HEK293 (cell line): ENCODE data around the gene TSPAN13.

Source experiments
- CTCF ChIA-PET: fragments of 350-600 bp; formaldehyde crosslinking; extraction: SDS; loops from one replicate; lab custom pipeline; 2021; ENCODE audit warnings: antibody characterized with exemption; lab: Yijun Ruan, JAX
- POLR2A ChIA-PET: fragments of 300-600 bp; formaldehyde crosslinking; extraction: SDS; loops from one replicate; lab custom pipeline; 2020; ENCODE audit warnings: antibody characterized with exemption, inconsistent platforms; lab: Yijun Ruan, JAX
- H3K27ac ChIP-seq: fragments of 200-500 bp; sonication (Bioruptor generic); 2 replicates; pipeline ENCODE4 v1.5.1; 2014; ENCODE audit warnings: low read depth, low read length, control low read depth, inconsistent platforms; ENCODE audit errors: extremely low read depth
- H3K36me3 ChIP-seq, 2 experiments: fragments of 200-500 bp in 1 of 2; sonication (Bioruptor generic) in 1 of 2; 1 replicate in 1 of 2; 2 replicates in 1 of 2; pipeline ENCODE4 v1.5.1; 2014 to 2017; ENCODE audit warnings: inconsistent platforms in 2 of 2, low read length in 2 of 2; ENCODE audit not compliant: control insufficient read depth in 2 of 2, insufficient read depth in 1 of 2
- H3K4me1 ChIP-seq: fragments of 200-500 bp; sonication (Bioruptor generic); 2 replicates; pipeline ENCODE4 v1.5.1; 2014; ENCODE audit warnings: mild to moderate bottlenecking, low read length, inconsistent platforms; ENCODE audit not compliant: control insufficient read depth, insufficient read depth
- H3K4me3 ChIP-seq: 2 replicates; pipeline ENCODE4 v1.5.1; 2011; ENCODE audit warnings: low read depth, mild to moderate bottlenecking, control low read depth, low read length, moderate library complexity
- H3K9me3 ChIP-seq: fragments of 200-500 bp; sonication (Bioruptor generic); 2 replicates; pipeline ENCODE4 v1.5.1; 2014; ENCODE audit warnings: low read depth, low read length, inconsistent platforms; ENCODE audit not compliant: control insufficient read depth, insufficient read depth
- ATF2 ChIP-seq: fragments of 450-650 bp; formaldehyde crosslinking; IDR thresholded peaks from 2 replicates; pipeline ENCODE4 v1.5.1; 2016; ENCODE audit warnings: missing biosample characterization, missing genetic modification characterization, low read depth
- GFI1B ChIP-seq: fragments of 450-650 bp; formaldehyde crosslinking; IDR thresholded peaks from 2 replicates; pipeline ENCODE4 v1.5.1; 2016; ENCODE audit warnings: missing biosample characterization, missing genetic modification characterization
- GLIS1 ChIP-seq: fragments of 450-650 bp; formaldehyde crosslinking; IDR thresholded peaks from 2 replicates; pipeline ENCODE4 v1.5.1; 2016; ENCODE audit warnings: missing biosample characterization, missing genetic modification characterization
- KLF10 ChIP-seq: fragments of 450-650 bp; IDR thresholded peaks from 2 replicates; pipeline ENCODE4 v1.5.1; 2018; ENCODE audit warnings: missing biosample characterization, mild to moderate bottlenecking, missing genetic modification characterization
- KLF7 ChIP-seq: fragments of 450-650 bp; formaldehyde crosslinking; IDR thresholded peaks from 2 replicates; pipeline ENCODE4 v1.5.1; 2016; ENCODE audit warnings: missing biosample characterization, missing genetic modification characterization, borderline replicate concordance
- REST ChIP-seq: fragments of 450-650 bp; formaldehyde crosslinking; IDR thresholded peaks from 2 replicates; pipeline ENCODE4 v1.5.1; 2016; ENCODE audit warnings: missing biosample characterization, missing genetic modification characterization
- WT1 ChIP-seq: fragments of 450-650 bp; formaldehyde crosslinking; IDR thresholded peaks from 2 replicates; pipeline ENCODE4 v1.5.1; 2016; ENCODE audit warnings: missing biosample characterization, missing genetic modification characterization
- ZBTB49 ChIP-seq: fragments of 450-650 bp; formaldehyde crosslinking; IDR thresholded peaks from 2 replicates; pipeline ENCODE4 v1.5.1; 2016; ENCODE audit warnings: missing biosample characterization, missing genetic modification characterization, low read depth
- ZNF132 ChIP-seq: fragments of 450-650 bp; formaldehyde crosslinking; IDR thresholded peaks from 2 replicates; pipeline ENCODE4 v1.5.1; 2017; ENCODE audit warnings: missing biosample characterization, missing genetic modification characterization, borderline replicate concordance
- ZNF133 ChIP-seq: fragments of 450-650 bp; formaldehyde crosslinking; IDR thresholded peaks from 2 replicates; pipeline ENCODE4 v1.5.1; 2016; ENCODE audit warnings: missing biosample characterization, missing genetic modification characterization
- ZNF211 ChIP-seq: fragments of 450-650 bp; formaldehyde crosslinking; IDR thresholded peaks from 2 replicates; pipeline ENCODE4 v1.5.1; 2016; ENCODE audit warnings: low read depth, missing biosample characterization, missing genetic modification characterization
- ZNF26 ChIP-seq: fragments of 450-650 bp; formaldehyde crosslinking; IDR thresholded peaks from 2 replicates; pipeline ENCODE4 v1.5.1; 2016; ENCODE audit warnings: missing biosample characterization, missing genetic modification characterization
- ZNF426 ChIP-seq: fragments of 450-650 bp; formaldehyde crosslinking; IDR thresholded peaks from 2 replicates; pipeline ENCODE4 v1.5.1; 2017; ENCODE audit warnings: missing biosample characterization, missing genetic modification characterization, mild to moderate bottlenecking, inconsistent platforms, moderate library complexity
- ZNF521 ChIP-seq: fragments of 450-650 bp; formaldehyde crosslinking; IDR thresholded peaks from 2 replicates; pipeline ENCODE4 v1.5.1; 2017; ENCODE audit warnings: missing biosample characterization, mild to moderate bottlenecking, missing genetic modification characterization
- ZNF701 ChIP-seq: fragments of 450-650 bp; formaldehyde crosslinking; IDR thresholded peaks from 2 replicates; pipeline ENCODE4 v1.5.1; 2016; ENCODE audit warnings: missing biosample characterization, missing genetic modification characterization
- ZNF747 ChIP-seq: fragments of 450-650 bp; formaldehyde crosslinking; IDR thresholded peaks from 2 replicates; pipeline ENCODE4 v1.5.1; 2016; ENCODE audit warnings: missing biosample characterization, missing genetic modification characterization
- ZSCAN18 ChIP-seq: fragments of 450-650 bp; formaldehyde crosslinking; IDR thresholded peaks from 2 replicates; pipeline ENCODE4 v1.5.1; 2016; ENCODE audit warnings: missing biosample characterization, missing genetic modification characterization

TSPAN13 gene

GRCh38 chr7:16724344-16724743 is 29.2 kb upstream of the TSPAN13 start:
- no peak for TF ChIP-seq ZSCAN18
- TF ChIP-seq WT1 (tag by site-specific recombination): no peak
- no peak for TF ChIP-seq GLIS1
- Histone ChIP-seq H3K27ac (no peak overlapping the region), H3K4me1 (no peaks in the 10 kb centered on the region), H3K36me3 (no peaks in the 10 kb centered on the region), H3K9me3 (no peaks in the 10 kb centered on the region), H3K4me3 (no peak overlapping the region)
- POLR2A ChIA-PET: interaction anchor here (0.7 kb wide), 1 partner anchor 499 kb away, joined by 6 read pairs; no protein-coding TSS in a partner anchor
- CTCF ChIA-PET: no interaction called here

- Histone ChIP-seq H3K9me3 (no peaks in the 10 kb centered on the region), H3K36me3 (no peaks in the 10 kb centered on the region), H3K4me1 (no peaks in the 10 kb centered on the region), H3K27ac (no peak overlapping the region), H3K4me3 (no peak overlapping the region)
- ChIA-PET POLR2A (no interaction called here), CTCF (no interaction called here)
- TF ChIP-seq REST (tag by site-specific recombination): no peak
- TF ChIP-seq ZNF132 (tag by site-specific recombination): no peak
- TF ChIP-seq ZNF133 (tag by site-specific recombination): no peak
- no peak for TF ChIP-seq ZBTB49 (tag by site-specific recombination)
- TF ChIP-seq ZNF701 (tag by site-specific recombination): no peak
- TF ChIP-seq ZNF521 (tag by site-specific recombination): no peak
- no peak for TF ChIP-seq KLF7 (tag by site-specific recombination)
- no peak for TF ChIP-seq ATF2 (tag by site-specific recombination)
- no peak for TF ChIP-seq ZNF26
- TF ChIP-seq ZNF426 (tag by site-specific recombination): no peak
- TF ChIP-seq GFI1B (tag by site-specific recombination): no peak
- no peak for TF ChIP-seq KLF10
- TF ChIP-seq ZNF211 (tag by site-specific recombination): no peak
- no peak for TF ChIP-seq ZNF747
Measured at GRCh38 chr7:16726189-16726588, 27.4 kb upstream of the TSPAN13 start.
